HG03097 (cell line): ENCODE data around the gene ME3.

Experiments
- ATAC-seq: cut with Tn5 transposase; IDR thresholded peaks from one replicate; pipeline ENCODE4 v1.9.1; 2021; ENCODE audit not compliant: unreplicated experiment, low FRiP score

Gene ME3

GRCh38 chr11:86398106-86398505 is 274.3 kb downstream of the ME3 start:
- no peak for ATAC-seq

GRCh38 chr11:86397351-86397750 is 275.1 kb downstream of the ME3 start:
- ATAC-seq, result no peak

- ATAC-seq, result no peak
Measured at GRCh38 chr11:86396396-86396795, 276.0 kb downstream of the ME3 start.

- no peak for ATAC-seq
Measured at GRCh38 chr11:86395061-86395551, 277.3 kb downstream of the ME3 start.
